ENCODE data around the gene PRAMEF25. TPM values are rescaled to one million over a fixed set of nuclear protein-coding genes. Genes with fewer than 3 reads are reported as not detected.

The PRAMEF25 gene
- total RNA-seq, result not detected in 2 replicates

DNA sequence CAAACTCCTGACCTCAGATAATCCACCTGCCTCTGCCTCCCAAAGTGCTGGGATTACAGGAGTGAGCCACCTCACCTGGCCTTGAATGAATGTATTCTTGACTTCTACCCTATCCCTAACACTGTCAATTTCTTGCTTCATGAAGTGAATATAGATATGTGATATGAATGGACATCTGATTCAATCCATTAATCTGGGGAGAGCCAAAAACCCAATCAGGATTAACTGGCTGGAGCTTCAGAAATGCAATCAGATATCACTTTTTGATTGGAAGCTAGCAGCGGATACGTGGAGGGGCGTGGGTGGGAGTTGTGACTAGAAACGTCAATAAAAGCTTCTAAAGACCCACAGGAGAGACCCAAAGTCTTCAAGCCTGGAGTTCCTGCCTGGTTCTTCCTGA lies at the start of gene PRAMEF25:
Gene PRAMEF25, plus strand, starts transcription at position 301 of the 400 bp plus-strand sequence. CDS start 2,920 bp downstream, outside the sequence.

DNA sequence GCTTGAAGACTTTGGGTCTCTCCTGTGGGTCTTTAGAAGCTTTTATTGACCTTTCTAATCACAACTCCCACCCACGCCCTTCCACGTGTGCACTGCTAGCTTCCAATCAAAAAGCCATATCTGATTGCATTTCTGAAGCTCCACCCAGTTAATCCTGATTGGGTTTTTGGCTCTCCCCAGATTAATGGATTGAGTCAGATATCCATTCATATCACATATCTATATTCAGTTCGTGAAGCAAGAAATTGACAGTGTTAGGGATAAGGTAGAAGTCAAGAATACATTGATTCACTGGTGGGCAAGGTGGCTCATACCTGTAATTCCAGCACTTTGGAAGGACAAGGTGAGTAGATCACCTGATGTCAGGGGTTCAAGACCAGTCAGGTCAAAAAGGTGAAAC lies 14.1 kb upstream of the PRAMEF25 start, which contains the start of gene PRAMEF27:
Gene PRAMEF27, minus strand, starts transcription at position 101 of the 400 bp plus-strand sequence. CDS start 2,916 bp downstream, outside the sequence.

DNA sequence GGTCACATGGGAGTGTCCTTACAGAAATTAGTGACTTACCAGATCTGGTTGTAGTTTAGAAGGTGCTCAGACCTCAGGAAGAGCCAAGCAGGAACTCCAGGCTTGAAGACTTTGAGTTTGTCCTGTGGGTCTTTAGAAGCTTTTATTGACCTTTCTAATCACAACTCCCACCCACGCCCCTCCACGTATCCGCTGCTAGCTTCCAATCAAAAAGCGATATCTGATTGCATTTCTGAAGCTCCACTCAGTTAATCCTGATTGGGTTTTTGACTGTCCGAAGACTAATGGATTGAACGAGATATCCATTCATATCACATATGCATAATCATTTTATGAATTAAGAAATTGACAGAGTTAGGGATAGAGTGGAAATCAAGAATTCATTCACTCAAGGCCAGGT lies 46.2 kb downstream of the PRAMEF25 start, which contains the start of gene HNRNPCL2:
Gene HNRNPCL2, minus strand, starts transcription at position 101 of the 400 bp plus-strand sequence. CDS start 454 bp downstream, outside the sequence.

Other genes starting within 250 kb of the PRAMEF25 start
- gene PRAMEF11, start 239.4 kb upstream of the PRAMEF25 start, total RNA-seq, result not detected in 2 replicates
- not detected in 2 replicates for gene HNRNPCL1, start 222.1 kb upstream of the PRAMEF25 start, total RNA-seq
- gene PRAMEF2, start 213.7 kb upstream of the PRAMEF25 start, total RNA-seq, result not detected in 2 replicates
- not detected in 2 replicates for gene PRAMEF4, start 184.6 kb upstream of the PRAMEF25 start, total RNA-seq
- not detected in 2 replicates for gene PRAMEF10, start 172.5 kb upstream of the PRAMEF25 start, total RNA-seq
- not detected in 2 replicates for gene PRAMEF7, start 154.2 kb upstream of the PRAMEF25 start, total RNA-seq
- not detected in 2 replicates for gene PRAMEF6, start 123.2 kb upstream of the PRAMEF25 start, total RNA-seq
- gene PRAMEF27, start 14.2 kb upstream of the PRAMEF25 start, total RNA-seq, result not detected in 2 replicates
- not detected in 2 replicates for gene HNRNPCL3, start 10.0 kb upstream of the PRAMEF25 start, total RNA-seq
- not detected in 2 replicates for gene HNRNPCL2, start 46.1 kb downstream of the PRAMEF25 start, total RNA-seq
- gene PRAMEF26, start 85.2 kb downstream of the PRAMEF25 start, total RNA-seq, result not detected in 2 replicates
- not detected in 2 replicates for gene HNRNPCL4, start 94.9 kb downstream of the PRAMEF25 start, total RNA-seq
- gene PRAMEF9, start 101.1 kb downstream of the PRAMEF25 start, total RNA-seq, result not detected in 2 replicates
- not detected in 2 replicates for gene PRAMEF13, start 130.6 kb downstream of the PRAMEF25 start, total RNA-seq
- gene PRAMEF18, start 155.4 kb downstream of the PRAMEF25 start, total RNA-seq, result not detected in 2 replicates
- not detected in 2 replicates for gene PRAMEF5, start 183.4 kb downstream of the PRAMEF25 start, total RNA-seq
- not detected in 2 replicates for gene PRAMEF8, start 214.4 kb downstream of the PRAMEF25 start, total RNA-seq
- not detected in 2 replicates for gene PRAMEF33, start 232.8 kb downstream of the PRAMEF25 start, total RNA-seq
- not detected in 2 replicates for gene PRAMEF15, start 244.8 kb downstream of the PRAMEF25 start, total RNA-seq

Data from myometrial cell (primary cell).